HL-60 (cell line): Measurements from ENCODE around the gene EEF1AKMT2.

Source experiments
- DNase-seq, 2 experiments: peaks; one replicate each; pipeline ENCODE4 v3.0.0-alpha.2; 2010 to 2020; ENCODE audit warnings: low read depth in 1 of 2, low spot score in 1 of 2
- H3K27ac ChIP-seq: fragments of 250-450 bp; sonication (Bioruptor Pico); replicated peaks from 2 replicates; pipeline ENCODE4 v1.5.1; 2020; ENCODE audit warnings: mild to moderate bottlenecking, moderate library complexity
- H3K27me3 ChIP-seq: fragments of 250-450 bp; sonication (Bioruptor Pico); 2 replicates; pipeline ENCODE4 v1.5.1; 2021; ENCODE audit warnings: mild to moderate bottlenecking, moderate library complexity; ENCODE audit not compliant: insufficient read depth, poor library complexity, severe bottlenecking
- H3K4me3 ChIP-seq: replicated peaks from 2 replicates; pipeline ENCODE4 v1.5.1; 2011; ENCODE audit warnings: mild to moderate bottlenecking, control low read depth, low read length; ENCODE audit not compliant: insufficient read depth
- GABPA ChIP-seq: IDR thresholded peaks from 2 replicates; pipeline ENCODE4 v1.6.1; 2012; ENCODE audit warnings: low read depth
- POLR2AphosphoS5 ChIP-seq: IDR thresholded peaks from 2 replicates; pipeline ENCODE4 v1.6.1; 2012; ENCODE audit warnings: low read depth
- SPI1 ChIP-seq: IDR thresholded peaks from 2 replicates; pipeline ENCODE4 v1.6.1; 2012; ENCODE audit warnings: low read depth, mild to moderate bottlenecking, borderline replicate concordance
- TF ChIP-seq, protein P1 (sequence below): IDR thresholded peaks from 2 replicates; pipeline ENCODE4 v1.6.1; 2012; ENCODE audit warnings: low read depth; ENCODE audit not compliant: insufficient replicate concordance
- TF ChIP-seq, protein P2 (sequence below): IDR thresholded peaks from one replicate; pipeline ENCODE4 v1.5.1; 2011; ENCODE audit warnings: low read length, control low read depth, inconsistent platforms; ENCODE audit not compliant: insufficient read depth

The EEF1AKMT2 gene

DNA sequence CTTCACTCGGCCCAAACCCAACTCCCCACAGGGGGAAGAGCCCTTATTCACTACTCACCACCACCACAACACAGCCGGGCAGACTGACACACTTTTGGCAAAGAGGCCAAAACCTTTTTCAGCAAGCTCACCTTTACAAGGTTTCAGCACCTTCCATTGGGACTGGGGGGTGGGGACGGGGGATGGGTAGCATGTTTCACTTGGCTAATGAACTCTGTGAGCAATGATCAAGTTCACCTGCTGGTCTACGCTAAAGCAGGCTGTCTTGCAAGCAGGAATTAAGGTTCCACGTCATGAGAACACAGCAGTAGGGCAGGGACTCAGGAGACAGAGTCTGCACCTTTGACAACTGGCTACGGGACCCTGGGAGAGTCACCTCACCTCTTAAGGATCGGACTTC lies 54.5 kb downstream of the EEF1AKMT2 start:
- no peak for DNase-seq
- no peak for TF ChIP-seq POLR2AphosphoS5
- TF ChIP-seq, protein P1, sequence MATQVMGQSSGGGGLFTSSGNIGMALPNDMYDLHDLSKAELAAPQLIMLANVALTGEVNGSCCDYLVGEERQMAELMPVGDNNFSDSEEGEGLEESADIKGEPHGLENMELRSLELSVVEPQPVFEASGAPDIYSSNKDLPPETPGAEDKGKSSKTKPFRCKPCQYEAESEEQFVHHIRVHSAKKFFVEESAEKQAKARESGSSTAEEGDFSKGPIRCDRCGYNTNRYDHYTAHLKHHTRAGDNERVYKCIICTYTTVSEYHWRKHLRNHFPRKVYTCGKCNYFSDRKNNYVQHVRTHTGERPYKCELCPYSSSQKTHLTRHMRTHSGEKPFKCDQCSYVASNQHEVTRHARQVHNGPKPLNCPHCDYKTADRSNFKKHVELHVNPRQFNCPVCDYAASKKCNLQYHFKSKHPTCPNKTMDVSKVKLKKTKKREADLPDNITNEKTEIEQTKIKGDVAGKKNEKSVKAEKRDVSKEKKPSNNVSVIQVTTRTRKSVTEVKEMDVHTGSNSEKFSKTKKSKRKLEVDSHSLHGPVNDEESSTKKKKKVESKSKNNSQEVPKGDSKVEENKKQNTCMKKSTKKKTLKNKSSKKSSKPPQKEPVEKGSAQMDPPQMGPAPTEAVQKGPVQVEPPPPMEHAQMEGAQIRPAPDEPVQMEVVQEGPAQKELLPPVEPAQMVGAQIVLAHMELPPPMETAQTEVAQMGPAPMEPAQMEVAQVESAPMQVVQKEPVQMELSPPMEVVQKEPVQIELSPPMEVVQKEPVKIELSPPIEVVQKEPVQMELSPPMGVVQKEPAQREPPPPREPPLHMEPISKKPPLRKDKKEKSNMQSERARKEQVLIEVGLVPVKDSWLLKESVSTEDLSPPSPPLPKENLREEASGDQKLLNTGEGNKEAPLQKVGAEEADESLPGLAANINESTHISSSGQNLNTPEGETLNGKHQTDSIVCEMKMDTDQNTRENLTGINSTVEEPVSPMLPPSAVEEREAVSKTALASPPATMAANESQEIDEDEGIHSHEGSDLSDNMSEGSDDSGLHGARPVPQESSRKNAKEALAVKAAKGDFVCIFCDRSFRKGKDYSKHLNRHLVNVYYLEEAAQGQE = no peak
- TF ChIP-seq, protein P2, sequence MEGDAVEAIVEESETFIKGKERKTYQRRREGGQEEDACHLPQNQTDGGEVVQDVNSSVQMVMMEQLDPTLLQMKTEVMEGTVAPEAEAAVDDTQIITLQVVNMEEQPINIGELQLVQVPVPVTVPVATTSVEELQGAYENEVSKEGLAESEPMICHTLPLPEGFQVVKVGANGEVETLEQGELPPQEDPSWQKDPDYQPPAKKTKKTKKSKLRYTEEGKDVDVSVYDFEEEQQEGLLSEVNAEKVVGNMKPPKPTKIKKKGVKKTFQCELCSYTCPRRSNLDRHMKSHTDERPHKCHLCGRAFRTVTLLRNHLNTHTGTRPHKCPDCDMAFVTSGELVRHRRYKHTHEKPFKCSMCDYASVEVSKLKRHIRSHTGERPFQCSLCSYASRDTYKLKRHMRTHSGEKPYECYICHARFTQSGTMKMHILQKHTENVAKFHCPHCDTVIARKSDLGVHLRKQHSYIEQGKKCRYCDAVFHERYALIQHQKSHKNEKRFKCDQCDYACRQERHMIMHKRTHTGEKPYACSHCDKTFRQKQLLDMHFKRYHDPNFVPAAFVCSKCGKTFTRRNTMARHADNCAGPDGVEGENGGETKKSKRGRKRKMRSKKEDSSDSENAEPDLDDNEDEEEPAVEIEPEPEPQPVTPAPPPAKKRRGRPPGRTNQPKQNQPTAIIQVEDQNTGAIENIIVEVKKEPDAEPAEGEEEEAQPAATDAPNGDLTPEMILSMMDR = no peak
- TF ChIP-seq SPI1 = no peak
- no peak for TF ChIP-seq GABPA
- H3K27me3 ChIP-seq = no peaks in the 10 kb centered on the region
- no peak overlapping the region for H3K27ac ChIP-seq
- H3K4me3 ChIP-seq = no peak overlapping the region

DNA sequence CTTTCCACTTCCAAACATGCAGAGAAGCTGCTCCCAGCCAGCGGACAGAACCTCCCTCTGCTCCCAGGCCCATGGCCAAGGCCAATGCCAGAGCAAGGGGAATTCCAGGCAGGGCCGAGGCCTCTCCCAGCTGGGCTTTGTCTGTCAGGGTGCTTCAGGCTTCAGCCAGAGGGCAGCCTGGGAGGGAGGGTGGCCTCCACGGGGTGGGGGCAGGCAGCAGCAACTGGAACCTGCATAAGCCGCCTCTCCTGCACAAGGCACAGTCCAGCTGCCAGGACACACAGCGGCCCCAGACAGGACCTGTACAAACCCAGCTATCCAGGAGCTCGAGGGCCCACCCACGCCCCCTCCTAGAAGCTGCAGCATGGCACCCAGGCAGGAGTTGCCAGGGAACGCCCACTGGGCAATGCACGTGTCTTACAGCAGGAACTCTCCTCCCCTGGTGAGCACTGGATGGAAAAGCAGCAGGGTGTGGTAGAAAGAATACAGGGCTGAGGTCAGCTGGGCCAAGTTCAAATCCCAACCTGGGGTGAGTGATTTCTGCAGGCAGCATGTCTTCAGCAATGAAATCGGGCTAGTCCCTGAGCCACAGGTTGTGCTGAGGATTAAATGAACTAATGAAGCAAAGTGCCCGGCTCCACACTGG lies 55.1 kb downstream of the EEF1AKMT2 start:
- TF ChIP-seq SPI1 = no peak
- TF ChIP-seq, protein P2 = no peak
- no peak for TF ChIP-seq GABPA
- TF ChIP-seq, protein P1 = no peak
- no peak for TF ChIP-seq POLR2AphosphoS5
- Histone ChIP-seq H3K4me3 (no peak overlapping the region), H3K27me3 (no peaks in the 10 kb centered on the region), H3K27ac (no peak overlapping the region)
- DNase-seq = no peak

DNA sequence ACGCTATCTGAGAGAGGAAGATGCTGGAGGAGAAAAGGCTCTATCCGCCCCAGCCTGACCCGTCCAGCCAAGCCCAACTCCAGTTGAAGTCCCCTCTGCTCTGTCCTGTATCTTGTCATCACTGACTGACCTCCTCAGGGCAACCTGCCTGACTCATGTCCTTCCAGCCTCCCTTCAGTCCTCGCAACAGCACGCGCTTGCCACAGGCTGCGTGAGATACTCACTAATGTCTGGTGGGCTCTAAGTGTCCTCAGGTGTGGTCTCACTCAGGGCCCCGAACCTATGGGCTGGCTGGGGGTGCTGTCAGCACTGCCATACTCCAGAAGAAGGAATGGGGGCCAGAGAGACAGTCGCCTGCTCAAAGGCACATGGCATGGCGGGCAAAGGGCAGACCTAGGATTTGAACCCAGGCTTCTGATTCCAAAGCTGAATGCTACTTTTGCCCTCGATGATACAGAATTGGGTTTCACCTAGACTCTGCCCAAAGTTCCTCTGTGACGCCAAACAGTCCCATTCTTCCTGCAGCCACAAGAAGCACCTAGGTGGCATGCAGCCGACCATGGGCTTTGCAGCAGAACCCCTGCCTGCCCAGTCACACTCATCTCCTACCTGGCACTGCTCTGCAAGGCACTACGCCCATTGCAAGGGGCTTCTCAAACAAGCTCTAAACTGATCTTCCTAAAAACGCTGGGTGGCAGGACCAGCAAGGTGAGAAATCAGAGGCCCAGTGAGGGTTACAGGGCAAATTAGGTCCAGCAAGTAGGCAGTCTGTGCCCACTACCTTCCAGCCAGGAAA lies 56.0 kb downstream of the EEF1AKMT2 start:
- Histone ChIP-seq H3K27me3 (no peaks in the 10 kb centered on the region), H3K4me3 (no peak overlapping the region), H3K27ac (no peak overlapping the region)
- DNase-seq = no peak
- TF ChIP-seq GABPA = no peak
- TF ChIP-seq SPI1 = no peak
- TF ChIP-seq, protein P1 = no peak
- TF ChIP-seq POLR2AphosphoS5 = no peak
- TF ChIP-seq, protein P2 = no peak
